ENCODE data around the gene MAML2. TPM values are rescaled to one million over a fixed set of nuclear protein-coding genes. Genes with fewer than 3 reads are reported as not detected.

MAML2 gene
- total RNA-seq, 1 donor, result 20.1 TPM

DNA sequence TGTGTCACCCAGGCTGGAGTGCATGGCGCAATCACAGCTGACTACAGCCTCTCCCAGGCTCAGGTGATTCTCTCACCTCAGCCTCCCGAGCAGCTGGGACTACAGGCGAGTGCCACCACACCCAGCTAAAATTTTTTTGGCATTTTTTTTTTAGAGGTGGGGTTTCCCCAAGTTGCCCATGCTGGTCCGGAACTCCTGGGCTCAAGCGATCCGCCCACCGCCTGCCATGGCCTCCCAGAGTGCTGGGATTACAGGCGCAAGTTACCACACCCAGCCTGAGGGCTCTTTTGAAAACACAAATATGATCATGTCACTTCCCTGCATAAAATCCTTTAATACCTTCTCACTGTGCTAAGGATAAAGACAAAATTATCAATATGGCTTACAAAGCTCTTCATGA, 88.1 kb downstream of the MAML2 start:
- TF ChIP-seq, protein P1, sequence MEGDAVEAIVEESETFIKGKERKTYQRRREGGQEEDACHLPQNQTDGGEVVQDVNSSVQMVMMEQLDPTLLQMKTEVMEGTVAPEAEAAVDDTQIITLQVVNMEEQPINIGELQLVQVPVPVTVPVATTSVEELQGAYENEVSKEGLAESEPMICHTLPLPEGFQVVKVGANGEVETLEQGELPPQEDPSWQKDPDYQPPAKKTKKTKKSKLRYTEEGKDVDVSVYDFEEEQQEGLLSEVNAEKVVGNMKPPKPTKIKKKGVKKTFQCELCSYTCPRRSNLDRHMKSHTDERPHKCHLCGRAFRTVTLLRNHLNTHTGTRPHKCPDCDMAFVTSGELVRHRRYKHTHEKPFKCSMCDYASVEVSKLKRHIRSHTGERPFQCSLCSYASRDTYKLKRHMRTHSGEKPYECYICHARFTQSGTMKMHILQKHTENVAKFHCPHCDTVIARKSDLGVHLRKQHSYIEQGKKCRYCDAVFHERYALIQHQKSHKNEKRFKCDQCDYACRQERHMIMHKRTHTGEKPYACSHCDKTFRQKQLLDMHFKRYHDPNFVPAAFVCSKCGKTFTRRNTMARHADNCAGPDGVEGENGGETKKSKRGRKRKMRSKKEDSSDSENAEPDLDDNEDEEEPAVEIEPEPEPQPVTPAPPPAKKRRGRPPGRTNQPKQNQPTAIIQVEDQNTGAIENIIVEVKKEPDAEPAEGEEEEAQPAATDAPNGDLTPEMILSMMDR (IDR thresholded peaks at IDR 0.05; ENCODE audit: insufficient read depth, low read length), result no peak
- no peak for DNase-seq (ENCODE audit: low read depth)

DNA sequence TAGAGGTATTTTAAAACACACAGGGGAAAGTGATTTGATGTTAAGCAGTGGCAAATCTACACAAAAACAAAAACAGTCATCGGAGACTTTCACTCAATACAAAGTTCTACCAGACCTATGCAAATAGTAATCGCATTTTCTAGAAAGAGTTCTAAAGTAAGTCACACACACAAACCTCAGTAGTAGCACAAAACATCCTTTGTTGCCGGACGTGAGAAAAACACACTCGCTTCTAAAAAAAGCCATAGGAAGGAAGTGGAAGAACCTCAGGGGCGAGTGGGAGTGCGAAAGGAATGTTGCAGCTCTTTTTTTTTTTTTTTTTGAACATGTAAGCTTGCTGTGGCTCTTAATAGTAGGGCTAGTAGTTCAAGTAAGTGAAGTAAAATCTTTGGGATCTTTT, 88.9 kb downstream of the MAML2 start:
- no peak for DNase-seq (ENCODE audit: low read depth)
- H3K4me3 ChIP-seq (ENCODE audit: low read depth, low read length), result no peak overlapping the region
- TF ChIP-seq, protein P1 (IDR thresholded peaks at IDR 0.05; ENCODE audit: insufficient read depth, low read length), result no peak

More for the DNA sequence above, 88.1 kb downstream of the MAML2 start:
- no peak overlapping the region for H3K4me3 ChIP-seq (ENCODE audit: low read depth, low read length)

DNA sequence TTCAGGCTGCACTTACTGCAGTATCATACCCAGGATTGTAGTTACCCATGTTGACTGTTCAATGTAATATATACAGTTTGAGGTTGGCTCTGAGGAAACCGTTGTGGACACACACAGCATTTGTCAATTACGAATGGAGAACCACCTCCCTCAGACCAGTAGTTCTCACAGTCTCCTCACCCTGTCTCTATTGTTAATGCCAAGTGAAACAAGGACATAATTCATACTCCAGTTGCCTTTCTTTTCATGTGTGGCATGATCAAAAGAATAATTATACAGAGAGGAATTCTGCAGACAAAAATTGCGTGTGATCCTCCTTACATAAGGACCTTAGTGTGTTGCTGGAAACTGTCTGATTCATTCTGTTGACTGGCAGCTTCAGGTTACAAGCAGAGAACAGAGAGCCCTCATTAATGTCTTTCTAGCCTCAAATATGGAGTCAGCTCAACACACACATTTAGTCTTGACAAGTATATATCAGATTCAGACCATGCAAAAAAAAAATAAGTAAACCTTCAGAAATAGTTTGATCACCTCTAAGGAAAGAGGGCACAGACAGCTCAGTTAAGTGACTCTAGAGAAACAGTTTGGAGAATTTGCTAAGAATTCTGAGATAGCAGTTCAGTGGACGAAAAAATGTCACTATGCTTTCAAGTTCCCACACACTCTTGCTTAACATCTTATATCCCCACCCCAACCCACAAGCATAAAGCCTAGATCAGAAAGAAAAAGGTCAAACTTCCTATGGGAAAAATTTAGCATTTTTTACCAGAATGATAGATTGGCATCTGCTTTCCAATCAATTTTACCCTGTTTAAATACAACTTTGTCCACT, 96.1 kb downstream of the MAML2 start:
- TF ChIP-seq, protein P1 (IDR thresholded peaks at IDR 0.05; ENCODE audit: insufficient read depth, low read length), result no peak
- no peak overlapping the region for H3K4me3 ChIP-seq (ENCODE audit: low read depth, low read length)
- DNase-seq (ENCODE audit: low read depth), result no peak

DNA sequence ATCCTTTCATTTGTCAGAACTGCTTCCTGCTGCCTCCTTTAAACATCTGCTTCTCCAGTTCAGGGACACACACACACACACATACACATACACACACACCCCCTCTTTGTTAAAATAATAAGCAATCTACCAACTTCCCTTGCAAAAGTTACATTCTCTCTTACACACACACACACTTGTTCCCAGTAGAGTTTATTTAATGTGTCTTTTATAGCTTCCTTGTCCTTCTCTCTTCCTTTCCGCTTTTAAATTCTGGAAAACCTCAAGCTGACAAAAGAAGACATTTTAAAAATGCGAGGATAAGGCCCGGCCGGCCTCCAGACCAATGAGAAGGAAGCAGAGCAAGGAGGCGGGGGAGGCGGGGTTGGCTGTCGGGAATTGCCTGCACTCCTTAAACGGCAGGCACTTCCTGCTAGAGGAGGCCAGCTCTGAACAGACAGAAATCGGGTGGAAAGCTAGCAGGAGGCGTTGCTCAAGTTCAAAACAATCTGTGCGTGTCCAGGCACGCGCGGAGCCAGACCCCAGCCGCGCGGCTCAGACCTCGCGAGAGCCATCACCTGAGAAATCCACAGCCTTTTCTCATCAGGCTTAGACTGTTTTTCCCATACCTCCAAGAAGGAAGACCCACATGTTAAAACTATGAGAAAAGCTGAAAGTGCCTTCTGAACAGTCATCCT, 99.9 kb downstream of the MAML2 start:
- H3K4me3 ChIP-seq (ENCODE audit: low read depth, low read length), result peak overlapping the region; percentile 61
- DNase-seq (ENCODE audit: low read depth), result peak; percentile 97
- TF ChIP-seq, protein P1 (IDR thresholded peaks at IDR 0.05; ENCODE audit: insufficient read depth, low read length), result no peak

DNA sequence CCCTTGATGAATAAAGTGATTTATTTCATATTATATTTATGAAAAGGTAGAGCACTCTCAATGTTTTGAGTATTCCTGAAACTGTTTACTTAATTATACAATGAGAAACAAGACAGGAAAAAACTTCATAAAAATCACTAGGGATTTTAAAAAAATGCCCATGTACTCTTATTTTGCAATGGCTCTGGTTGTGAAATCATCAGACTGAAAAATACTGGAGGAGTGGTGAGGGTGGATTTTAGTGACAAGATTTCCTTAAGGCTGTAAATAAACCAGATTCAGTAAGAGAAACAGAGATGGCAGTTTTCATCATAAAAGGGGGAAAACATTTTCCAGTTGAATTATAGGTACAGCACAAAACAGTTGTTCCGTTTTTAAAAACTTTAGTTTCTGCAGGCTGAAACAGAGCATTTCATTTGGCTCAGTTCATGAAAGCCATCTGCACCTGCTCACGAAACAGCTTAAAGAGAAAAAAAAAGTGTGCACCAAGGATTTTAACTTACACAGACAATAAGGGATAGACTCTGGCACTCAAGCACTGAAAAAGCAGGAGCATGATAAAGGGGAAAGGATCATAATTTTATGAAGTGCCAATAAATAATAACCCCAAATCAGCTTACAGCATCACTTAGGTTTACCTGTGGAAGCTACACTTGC, 100.7 kb downstream of the MAML2 start:
- peak overlapping the region; percentile 52 for H3K4me3 ChIP-seq (ENCODE audit: low read depth, low read length)
- TF ChIP-seq, protein P1 (IDR thresholded peaks at IDR 0.05; ENCODE audit: insufficient read depth, low read length), result no peak
- peak; percentile 62 for DNase-seq (ENCODE audit: low read depth)

DNA sequence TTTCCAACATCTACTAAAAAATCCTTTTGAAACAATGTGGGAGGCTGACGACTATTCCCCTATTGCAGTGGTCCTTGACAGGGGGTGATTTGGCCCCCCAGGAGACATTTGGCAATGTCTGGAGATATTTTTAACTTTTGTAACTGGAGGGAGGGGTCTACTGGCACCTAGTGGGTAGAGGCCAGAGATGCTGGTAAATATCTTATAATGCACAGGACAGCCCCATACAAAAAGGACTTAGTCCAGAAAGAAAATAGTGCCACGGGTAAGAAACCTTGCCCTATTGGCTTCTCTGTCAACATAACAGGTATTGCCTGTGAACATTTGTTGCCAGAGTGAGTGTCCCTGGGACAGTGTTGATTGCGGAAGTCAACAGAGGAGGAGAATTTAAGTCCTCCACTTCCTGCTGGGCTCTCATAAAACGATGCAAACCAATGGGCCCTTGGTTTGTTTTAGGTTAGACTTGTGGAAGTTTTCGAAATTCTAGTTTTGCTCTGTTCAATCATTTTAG, 101.6 kb downstream of the MAML2 start:
- TF ChIP-seq, protein P1 (IDR thresholded peaks at IDR 0.05; ENCODE audit: insufficient read depth, low read length), result peak; percentile 2
- no peak overlapping the region for H3K4me3 ChIP-seq (ENCODE audit: low read depth, low read length)
- no peak for DNase-seq (ENCODE audit: low read depth)

Data from fibroblast of the aortic adventitia (primary cell).